IMR-90 (cell line): ENCODE measurements around the gene HSPG2. TPM values are rescaled to one million over a fixed set of nuclear protein-coding genes. Genes with fewer than 3 reads are reported as not detected.

ENCODE experiments used
- ATAC-seq: fragments of 200-7000 bp; cut with Tn5 transposase; 2 replicates; pipeline ENCODE4 v1.9.1; 2020; ENCODE audit warnings: low read depth, mild to moderate bottlenecking, moderate library complexity
- BruUV-seq: library from RNA; stranded (reverse); fragments of 400-500 nt; replicated peaks from 2 replicates; lab custom pipeline; 2021; lab: Mats Ljungman, UMichigan
- CTCF ChIA-PET: fragments of 300-600 bp; formaldehyde crosslinking; extraction: SDS; loops from one replicate; lab custom pipeline; 2021; ENCODE audit warnings: antibody characterized with exemption; lab: Yijun Ruan, JAX
- POLR2A ChIA-PET: fragments of 300-600 bp; sonication (Branson Sonifier 250); formaldehyde crosslinking; loops from one replicate; lab custom pipeline; 2022; ENCODE audit warnings: antibody characterized with exemption; ENCODE audit not compliant: unreplicated experiment; lab: Charles Lee
- DNase-seq: peaks from one replicate; pipeline ENCODE4 v3.0.0; 2013
- H2AFZ ChIP-seq: replicated peaks from 2 replicates; pipeline ENCODE3; 2013; ENCODE audit warnings: low read length, mild to moderate bottlenecking; ENCODE audit not compliant: poor library complexity
- H2AK5ac ChIP-seq: 2 replicates; pipeline ENCODE4 v1.6.1; 2013; ENCODE audit warnings: low read depth, low read length, inconsistent platforms
- H2AK9ac ChIP-seq: replicated peaks from 2 replicates; pipeline ENCODE3; 2013; ENCODE audit warnings: mild to moderate bottlenecking, low read depth, low read length, moderate library complexity; ENCODE audit not compliant: poor library complexity
- H2BK120ac ChIP-seq: 2 replicates; pipeline ENCODE4 v1.6.1; 2013; ENCODE audit warnings: low read depth, low read length, inconsistent platforms
- H2BK15ac ChIP-seq: 3 replicates; pipeline ENCODE4 v1.6.1; 2013; ENCODE audit warnings: low read depth, low read length, inconsistent platforms
- H2BK20ac ChIP-seq: 2 replicates; pipeline ENCODE4 v1.6.1; 2013; ENCODE audit warnings: low read depth, mild to moderate bottlenecking, inconsistent platforms, low read length, moderate library complexity
- H2BK5ac ChIP-seq: 2 replicates; pipeline ENCODE4 v1.6.1; 2013; ENCODE audit warnings: mild to moderate bottlenecking, low read depth, low read length, inconsistent platforms; ENCODE audit not compliant: poor library complexity, severe bottlenecking
- H3K14ac ChIP-seq: replicated peaks from 2 replicates; pipeline ENCODE4 v1.6.1; 2013; ENCODE audit warnings: low read depth, low read length, inconsistent platforms
- H3K18ac ChIP-seq: 2 replicates; pipeline ENCODE4 v1.6.1; 2013; ENCODE audit warnings: low read depth, low read length, control low read depth
- H3K23ac ChIP-seq: 2 replicates; pipeline ENCODE4 v1.6.1; 2013; ENCODE audit warnings: low read depth, low read length, inconsistent platforms
- H3K27ac ChIP-seq: 2 replicates; pipeline ENCODE4 v1.5.1; 2013; ENCODE audit warnings: mild to moderate bottlenecking, control low read depth, low read length; ENCODE audit not compliant: insufficient read depth
- H3K27me3 ChIP-seq: 2 replicates; pipeline ENCODE4 v1.6.1; 2013; ENCODE audit warnings: low read length; ENCODE audit not compliant: control insufficient read depth, insufficient read depth
- H3K36me3 ChIP-seq: 2 replicates; pipeline ENCODE4 v1.6.1; 2013; ENCODE audit warnings: low read length, mixed read lengths; ENCODE audit not compliant: control insufficient read depth, insufficient read depth
- H3K4ac ChIP-seq: 2 replicates; pipeline ENCODE4 v1.6.1; 2013; ENCODE audit warnings: low read depth, low read length, inconsistent platforms
- H3K4me1 ChIP-seq: 2 replicates; pipeline ENCODE4 v1.6.1; 2013; ENCODE audit warnings: low read length, mixed read lengths; ENCODE audit not compliant: control insufficient read depth, insufficient read depth
- H3K4me2 ChIP-seq: 2 replicates; pipeline ENCODE4 v1.6.1; 2013; ENCODE audit warnings: low read depth, mild to moderate bottlenecking, control low read depth, low read length, moderate library complexity
- H3K4me3 ChIP-seq: 2 replicates; pipeline ENCODE4 v1.5.1; 2013; ENCODE audit warnings: low read depth, mild to moderate bottlenecking, control low read depth, low read length, moderate library complexity; ENCODE audit not compliant: insufficient read depth
- H3K56ac ChIP-seq: 2 replicates; pipeline ENCODE4 v1.6.1; 2013; ENCODE audit warnings: low read length, inconsistent platforms; ENCODE audit not compliant: insufficient read depth; ENCODE audit errors: extremely low read depth
- H3K79me1 ChIP-seq, 2 experiments: 2 replicates each; pipeline ENCODE4 v1.6.1; 2013; ENCODE audit warnings: low read length in 2 of 2, inconsistent platforms in 1 of 2, low read depth in 1 of 2
- H3K9ac ChIP-seq: 2 replicates; pipeline ENCODE4 v1.6.1; 2013; ENCODE audit warnings: low read depth, low read length, control low read depth
- H3K9me1 ChIP-seq: 2 replicates; pipeline ENCODE4 v1.6.1; 2013; ENCODE audit warnings: low read length, inconsistent platforms; ENCODE audit not compliant: insufficient read depth
- H3K9me3 ChIP-seq: 2 replicates; pipeline ENCODE4 v1.6.1; 2013; ENCODE audit warnings: low read length; ENCODE audit not compliant: control insufficient read depth, insufficient read depth
- H4K20me1 ChIP-seq: 2 replicates; pipeline ENCODE4 v1.6.1; 2013; ENCODE audit warnings: low read length, inconsistent platforms; ENCODE audit not compliant: insufficient read depth
- H4K5ac ChIP-seq: 2 replicates; pipeline ENCODE4 v1.6.1; 2013; ENCODE audit warnings: mild to moderate bottlenecking, low read depth, low read length, control low read depth
- H4K8ac ChIP-seq, 2 experiments: 2 replicates each; pipeline ENCODE4 v1.6.1; 2013; ENCODE audit warnings: low read depth in 2 of 2, low read length in 2 of 2, control low read depth in 1 of 2, inconsistent platforms in 1 of 2
- H4K91ac ChIP-seq: 2 replicates; pipeline ENCODE4 v1.6.1; 2013; ENCODE audit warnings: low read depth, low read length, inconsistent platforms; ENCODE audit not compliant: insufficient read depth
- BHLHE40 ChIP-seq: fragments of 150-350 bp; IDR thresholded peaks from 2 replicates; pipeline ENCODE4 v1.6.1; 2016; ENCODE audit warnings: mild to moderate bottlenecking, low read depth, low read length
- CTCF ChIP-seq: conservative IDR thresholded peaks from 2 replicates; pipeline ENCODE4 v1.5.1; 2012; ENCODE audit warnings: mild to moderate bottlenecking, low read depth, low read length, improper control_type of control experiment
- FOS ChIP-seq: fragments of 150-350 bp; IDR thresholded peaks from 2 replicates; pipeline ENCODE4 v1.6.1; 2016; ENCODE audit warnings: low read depth, low read length
- MAFK ChIP-seq: IDR thresholded peaks from 2 replicates; pipeline ENCODE4 v1.6.1; 2012; ENCODE audit warnings: low read depth, low read length, improper control_type of control experiment
- MAZ ChIP-seq: IDR thresholded peaks from 2 replicates; pipeline ENCODE4 v1.6.1; 2012; ENCODE audit warnings: low read depth, mild to moderate bottlenecking, low read length, improper control_type of control experiment, moderate library complexity, borderline replicate concordance
- MXI1 ChIP-seq: IDR thresholded peaks from 2 replicates; pipeline ENCODE4 v1.6.1; 2012; ENCODE audit warnings: low read depth, mild to moderate bottlenecking, low read length, moderate library complexity, borderline replicate concordance
- RAD21 ChIP-seq: IDR thresholded peaks from 2 replicates; pipeline ENCODE4 v1.6.1; 2012; ENCODE audit warnings: low read length, improper control_type of control experiment
- USF2 ChIP-seq: fragments of 150-350 bp; IDR thresholded peaks from 2 replicates; pipeline ENCODE4 v1.6.1; 2017; ENCODE audit warnings: mild to moderate bottlenecking, antibody characterized with exemption, low read length, low read depth
- WGBS, 2 experiments: methylation state at CpG; one replicate each; pipeline versions ENCODE4 v1.1.5 to v1.1.7; 2013; ENCODE audit warnings: missing lambda C conversion rate in 2 of 2; ENCODE audit not compliant: insufficient read length in 1 of 2; ENCODE audit errors: extremely low coverage in 2 of 2; 5-methylcytosine and 5-hydroxymethylcytosine counted together
- dilution Hi-C: fragments of 300-500 bp; cut with HindIII; formaldehyde crosslinking; loops from one replicate; pipeline ENCODE4 v1.14.3; 2018; ENCODE audit warnings: low sequenced_read_pairs; ENCODE audit not compliant: unreplicated experiment
- in situ Hi-C: fragments of 300-500 bp; cut with MboI; formaldehyde crosslinking; loops from 3 replicates; pipeline ENCODE4 v1.14.3; 2019; ENCODE audit warnings: low sequenced_read_pairs, inconsistent platforms, mixed read lengths
- intact Hi-C: fragments of 100-400 bp; cut with micrococcal nuclease; formaldehyde crosslinking; loops from 2 replicates; pipeline ENCODE4 v1.10.0; 2022
- polyA plus RNA-seq, 3 experiments: library from polyadenylated mRNA; depleted of rRNA; stranded (reverse); fragments of >200 nt; gene quantifications; 2 replicates each; pipeline ENCODE4 v1.2.3, GENCODE V29; 2012; ENCODE audit warnings: low replicate concordance in 1 of 3
- total RNA-seq: library from RNA; depleted of rRNA; stranded (reverse); fragments of >200 nt; gene quantifications from 2 replicates; pipeline ENCODE4 v1.2.3, GENCODE V29; 2012

The HSPG2 gene
- total and polyA plus RNA-seq, 2 of the 4 experiments (the other 2 are of a cell fraction) = 15.8 to 94.0 TPM

GRCh38 chr1:21911205-21912001 lies 25.7 kb downstream of the HSPG2 start:
- BruUV-seq = no TSS peak
- peak overlapping the region; percentile 20 for H2AK5ac ChIP-seq
- H3K23ac ChIP-seq = no peak overlapping the region
- 10% methylated on average over 2 of the region's 10 CpGs; no CpG with 5 or more reads in 1 of the 2 experiments for WGBS, 2 experiments
- peak overlapping the region; percentile 13 for H2AK9ac ChIP-seq
- H3K36me3 ChIP-seq = peaks cover 2% of the 10 kb centered on the region
- dilution Hi-C loops = no loop called here
- H3K4ac ChIP-seq = no peak overlapping the region
- peak overlapping the region; percentile 58 for H3K27ac ChIP-seq
- H3K27me3 ChIP-seq = no peaks in the 10 kb centered on the region
- H2BK5ac ChIP-seq = peak overlapping the region; percentile 5
- peak overlapping the region in 1 of 2 experiments; percentile 51; a peak in 2 of 4 replicates for H4K8ac ChIP-seq
- peaks cover 21% of the 10 kb centered on the region for H4K20me1 ChIP-seq
- H4K91ac ChIP-seq = peak overlapping the region; percentile 3; the same call in 1 of the 2 replicates
- no peak overlapping the region for H3K14ac ChIP-seq
- in situ Hi-C loops = no loop called here
- 0 out of 2 replicates have a peak overlapping the region, but pooled peaks have one; percentile 25 for H3K4me2 ChIP-seq
- no peaks in the 10 kb centered on the region for H3K9me3 ChIP-seq
- H3K4me1 ChIP-seq = peaks cover 27% of the 10 kb centered on the region
- no peak overlapping the region for H2BK120ac ChIP-seq
- peak overlapping the region; percentile 47 for H2AFZ ChIP-seq
- no peak for DNase-seq
- POLR2A ChIA-PET = no interaction called here
- no peak overlapping the region for H3K4me3 ChIP-seq
- CTCF ChIA-PET = no interaction called here
- H3K18ac ChIP-seq = no peak overlapping the region; the same call in 1 of the 2 replicates
- H2BK20ac ChIP-seq = no peak overlapping the region
- H2BK15ac ChIP-seq = no peak overlapping the region
- intact Hi-C loops = no loop called here
- peak; percentile 38 for ATAC-seq
- H3K79me1 ChIP-seq = peaks cover 45 to 94% of the 10 kb centered on the region in 2 experiments
- H4K5ac ChIP-seq = no peak overlapping the region; the same call in 1 of the 2 replicates
- TF ChIP-seq RAD21 = no peak
- 0 out of 2 replicates have a peak, but pooled peaks have one; percentile 27 for TF ChIP-seq MAZ
- no peak for TF ChIP-seq MAFK
- no peak for TF ChIP-seq USF2
- no peak for TF ChIP-seq FOS
- TF ChIP-seq BHLHE40 = no peak
- TF ChIP-seq MXI1 = no peak
- TF ChIP-seq CTCF = no peak
- H3K56ac ChIP-seq = no peak overlapping the region
- peaks cover 13% of the 10 kb centered on the region; the same call in 1 of the 2 replicates for H3K9me1 ChIP-seq
- H3K9ac ChIP-seq = peak overlapping the region; percentile 20; the same call in 1 of the 2 replicates
